NT2/D1 (cell line): ENCODE measurements around the gene DSTN.

Experiments
- DNase-seq: peaks from one replicate; pipeline ENCODE4 v3.0.0-alpha.2; 2011; ENCODE audit warnings: low read depth, low spot score
- H3K27me3 ChIP-seq: 2 replicates; pipeline ENCODE4 v1.6.0; 2011; ENCODE audit warnings: mild to moderate bottlenecking; ENCODE audit not compliant: insufficient read length, insufficient read depth
- H3K36me3 ChIP-seq: 2 replicates; pipeline ENCODE4 v1.6.1; 2011; ENCODE audit warnings: mild to moderate bottlenecking, low read length, mixed read lengths; ENCODE audit not compliant: insufficient read depth, insufficient read length
- H3K4me1 ChIP-seq: 2 replicates; pipeline ENCODE4 v1.5.1; 2011; ENCODE audit not compliant: insufficient read depth, insufficient read length
- H3K4me3 ChIP-seq: 2 replicates; pipeline ENCODE4 v1.5.1; 2011; ENCODE audit warnings: low read depth; ENCODE audit not compliant: insufficient read length
- H3K9ac ChIP-seq: 2 replicates; pipeline ENCODE4 v1.6.0; 2011; ENCODE audit warnings: low read depth; ENCODE audit not compliant: insufficient read length
- H3K9me3 ChIP-seq: 2 replicates; pipeline ENCODE4 v1.5.1; 2011; ENCODE audit warnings: mild to moderate bottlenecking, low read length; ENCODE audit not compliant: insufficient read depth
- SUZ12 ChIP-seq: IDR thresholded peaks from 2 replicates; pipeline ENCODE4 v1.6.1; 2011; ENCODE audit not compliant: insufficient read length, insufficient read depth; ENCODE audit errors: extremely low read depth
- YY1 ChIP-seq: IDR thresholded peaks from 2 replicates; pipeline ENCODE4 v1.6.1; 2011; ENCODE audit not compliant: insufficient read length, insufficient read depth
- ZNF274 ChIP-seq: IDR thresholded peaks from 2 replicates; pipeline ENCODE4 v1.6.1; 2011; ENCODE audit warnings: mild to moderate bottlenecking, low read depth, low read length

The DSTN gene

GRCh38 chr20:17652411-17652810 lies 82.5 kb downstream of the DSTN start:
- peaks cover 6% of the 10 kb centered on the region for H3K4me1 ChIP-seq

DNA sequence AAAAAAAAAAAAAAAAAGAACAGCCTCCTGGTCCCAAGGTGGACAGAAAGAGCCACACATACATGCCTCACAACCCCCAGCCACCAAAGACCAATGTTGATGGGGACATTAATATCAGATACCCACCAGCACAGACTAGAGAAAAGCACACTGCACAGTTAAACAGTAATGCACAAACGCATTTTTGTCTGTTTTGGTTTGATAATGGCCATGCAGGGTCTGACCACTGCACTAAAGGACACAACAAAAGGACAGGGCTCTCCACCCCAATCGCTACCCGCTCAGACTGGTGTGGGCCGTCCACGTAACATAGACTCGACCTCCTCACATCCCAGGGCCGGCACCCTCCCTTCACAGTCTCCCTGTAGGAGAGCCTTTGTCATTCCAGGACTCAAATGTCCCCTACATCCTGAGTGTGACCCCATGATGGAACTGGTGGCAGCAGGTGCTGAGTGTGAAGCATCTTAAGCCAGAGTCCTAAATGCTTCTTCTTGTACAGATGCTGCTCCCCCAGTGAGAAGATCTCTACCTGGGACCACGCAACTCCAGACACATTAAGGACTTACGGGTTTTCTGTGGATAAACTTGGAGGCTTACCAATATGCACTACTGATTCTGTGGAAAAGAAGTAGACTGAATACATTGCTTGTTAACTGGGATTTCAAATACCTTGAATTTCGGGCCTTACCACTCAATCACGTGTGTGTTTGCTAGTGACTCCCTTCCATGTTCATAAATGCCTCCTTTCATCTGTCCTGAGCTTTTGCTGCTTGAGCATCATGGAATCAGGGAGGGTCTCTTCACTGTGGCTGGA lies 84.2 kb downstream of the DSTN start:
- DNase-seq = no peak
- Histone ChIP-seq H3K4me3 (no peak overlapping the region), H3K4me1 (peaks cover 4% of the 10 kb centered on the region), H3K27me3 (no peaks in the 10 kb centered on the region), H3K36me3 (peaks cover 78% of the 10 kb centered on the region), H3K9me3 (peaks cover 9% of the 10 kb centered on the region; the same call in 1 of the 2 replicates), H3K9ac (no peak overlapping the region)
- no peak for TF ChIP-seq SUZ12
- no peak for TF ChIP-seq ZNF274
- TF ChIP-seq YY1 = no peak

More at GRCh38 chr20:17652411-17652810, 82.5 kb downstream of the DSTN start:
- H3K27me3 ChIP-seq = no peaks in the 10 kb centered on the region
- DNase-seq = no peak
- no peaks in the 10 kb centered on the region for H3K9me3 ChIP-seq
- peaks cover 75% of the 10 kb centered on the region for H3K36me3 ChIP-seq
- H3K4me3 ChIP-seq = no peak overlapping the region
- no peak overlapping the region for H3K9ac ChIP-seq
- TF ChIP-seq ZNF274 (no peak), SUZ12 (no peak), YY1 (no peak)

DNA sequence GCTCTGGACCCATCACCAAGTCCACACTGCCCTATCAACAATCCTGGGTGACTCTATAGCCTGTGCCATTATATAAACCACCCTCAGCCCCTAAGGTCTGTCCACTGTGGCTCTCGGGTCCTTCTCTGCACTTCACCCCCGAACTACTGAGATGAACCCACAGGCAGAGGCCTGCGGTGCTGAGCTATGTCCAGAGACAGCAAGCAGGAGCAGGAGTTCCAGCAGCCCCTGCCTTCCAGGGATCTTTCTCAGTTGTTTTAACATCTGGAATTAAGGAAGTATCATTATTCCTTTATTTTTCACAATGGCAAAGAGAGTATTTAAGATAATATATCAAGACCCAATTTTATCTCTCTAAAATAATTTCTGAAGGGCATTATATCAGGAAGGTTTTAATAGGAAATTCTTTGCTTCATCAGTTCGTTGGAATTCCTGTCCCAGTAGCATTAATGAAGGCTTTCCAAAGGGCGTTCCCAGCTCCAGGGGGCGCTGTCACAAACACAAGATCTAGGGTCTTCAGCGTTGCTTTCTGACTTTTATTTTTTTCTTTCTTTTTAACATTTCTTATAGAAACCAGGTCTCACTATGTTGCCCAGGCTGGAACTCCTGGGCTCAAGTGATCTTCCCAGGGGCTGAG lies 84.9 kb downstream of the DSTN start:
- Histone ChIP-seq H3K4me1 (peaks cover 1% of the 10 kb centered on the region), H3K4me3 (no peak overlapping the region), H3K9me3 (peaks cover 10% of the 10 kb centered on the region; the same call in 1 of the 2 replicates), H3K27me3 (no peaks in the 10 kb centered on the region), H3K36me3 (peaks cover 77% of the 10 kb centered on the region), H3K9ac (no peak overlapping the region)
- DNase-seq = peak; percentile 48
- TF ChIP-seq SUZ12 (no peak), ZNF274 (no peak), YY1 (no peak)

- no peaks in the 10 kb centered on the region for H3K27me3 ChIP-seq
- no peak for TF ChIP-seq YY1
- no peak for TF ChIP-seq ZNF274
- TF ChIP-seq SUZ12 = no peak
- no peak overlapping the region for H3K9ac ChIP-seq
- H3K4me1 ChIP-seq = no peaks in the 10 kb centered on the region
- H3K9me3 ChIP-seq = peaks cover 10% of the 10 kb centered on the region; the same call in 1 of the 2 replicates
- no peak for DNase-seq
- H3K36me3 ChIP-seq = peaks cover 78% of the 10 kb centered on the region
- no peak overlapping the region for H3K4me3 ChIP-seq
These were observed 85.4 kb downstream of the DSTN start for GRCh38 chr20:17655286-17655651.

DNA sequence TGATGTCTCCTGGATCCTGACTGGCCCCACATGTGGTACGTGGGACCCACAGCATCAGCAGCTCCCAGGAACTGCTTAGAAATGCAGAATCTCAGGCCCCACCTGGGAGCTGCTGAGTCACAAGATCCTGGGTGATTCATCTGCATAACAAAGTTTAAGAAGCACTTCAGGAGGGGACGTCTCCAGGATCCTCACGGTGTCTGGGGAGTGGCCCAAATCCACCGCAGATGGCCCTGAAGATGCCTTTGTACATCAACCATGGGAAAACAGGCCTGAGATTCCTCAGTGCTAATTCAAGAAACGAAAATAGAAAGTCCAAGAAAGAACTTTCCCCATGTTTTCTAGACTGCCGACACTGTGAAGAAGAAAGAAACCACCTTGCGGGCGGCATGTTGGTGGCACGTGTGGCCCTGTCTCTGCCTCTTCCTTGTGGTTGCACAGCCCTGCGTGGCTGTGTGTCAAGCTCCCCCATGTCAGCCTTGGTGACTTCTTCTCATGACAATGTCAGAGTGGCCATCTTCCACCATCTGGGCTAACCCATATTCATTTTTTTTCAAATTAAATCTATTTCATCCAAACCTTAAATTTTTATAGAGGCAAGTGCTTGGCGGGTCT lies 86.1 kb downstream of the DSTN start:
- peaks cover 78% of the 10 kb centered on the region for H3K36me3 ChIP-seq
- no peak for DNase-seq
- H3K9ac ChIP-seq = no peak overlapping the region

GRCh38 chr20:17657079-17657825 lies 87.4 kb downstream of the DSTN start:
- no peak for DNase-seq
- TF ChIP-seq SUZ12 (no peak), ZNF274 (no peak), YY1 (no peak)
- H3K36me3 ChIP-seq = peaks cover 73% of the 10 kb centered on the region
- no peaks in the 10 kb centered on the region for H3K27me3 ChIP-seq
- H3K4me1 ChIP-seq = no peaks in the 10 kb centered on the region
- H3K4me3 ChIP-seq = no peak overlapping the region
- no peak overlapping the region for H3K9ac ChIP-seq
- H3K9me3 ChIP-seq = peaks cover 10% of the 10 kb centered on the region; the same call in 1 of the 2 replicates

More for the DNA sequence above, 86.1 kb downstream of the DSTN start:
- no peak for TF ChIP-seq ZNF274
- TF ChIP-seq YY1 = no peak
- Histone ChIP-seq H3K27me3 (no peaks in the 10 kb centered on the region), H3K4me1 (no peaks in the 10 kb centered on the region), H3K4me3 (no peak overlapping the region), H3K9me3 (peaks cover 10% of the 10 kb centered on the region; the same call in 1 of the 2 replicates)
